Pons (tissue), 1 donor: Measurements from ENCODE around the gene SEMA3G.

Experiments
- DNase-seq: peaks from one replicate; pipeline ENCODE4 v3.0.0-alpha.2; 2016; ENCODE audit warnings: low spot score

Gene SEMA3G

DNA sequence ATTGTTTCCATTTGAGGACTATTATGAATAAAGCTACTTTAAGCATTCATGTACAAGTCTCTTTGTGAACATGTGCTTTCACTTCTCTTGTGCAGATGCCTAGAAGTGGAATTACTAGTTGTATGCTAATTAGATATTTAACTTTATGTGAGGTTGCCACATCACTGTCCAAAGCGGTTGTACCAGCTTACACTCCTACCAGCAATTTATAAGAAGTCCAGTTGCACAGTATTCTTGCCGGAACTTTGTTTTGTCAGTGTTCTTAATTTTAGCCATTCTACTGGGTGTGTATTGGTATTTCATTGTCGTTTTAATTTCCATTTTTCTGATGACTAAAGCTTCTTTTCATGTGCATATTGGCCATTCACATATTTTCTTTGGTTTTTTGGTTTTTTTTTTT is 29.1 kb downstream of the SEMA3G start:
- no peak for DNase-seq

DNA sequence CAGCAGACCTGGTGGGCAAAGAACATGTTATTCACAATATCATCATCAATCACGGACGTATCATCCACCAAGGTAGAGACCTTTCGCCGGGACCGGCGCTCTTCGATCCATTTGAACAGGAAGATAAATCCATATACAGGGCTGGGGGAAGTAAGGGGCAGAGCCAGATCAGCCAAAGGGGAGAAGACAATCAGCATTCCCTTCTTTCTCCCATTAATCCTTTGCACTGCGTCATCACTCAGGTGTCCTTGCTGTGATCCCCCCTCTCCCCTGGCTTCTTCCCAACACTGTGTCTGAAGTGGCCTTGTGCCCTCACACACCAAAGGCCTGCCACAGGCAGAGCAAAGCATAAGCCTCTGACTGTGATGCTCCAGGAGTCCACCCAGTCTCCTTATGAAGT is 36.4 kb downstream of the SEMA3G start:
- DNase-seq = no peak

DNA sequence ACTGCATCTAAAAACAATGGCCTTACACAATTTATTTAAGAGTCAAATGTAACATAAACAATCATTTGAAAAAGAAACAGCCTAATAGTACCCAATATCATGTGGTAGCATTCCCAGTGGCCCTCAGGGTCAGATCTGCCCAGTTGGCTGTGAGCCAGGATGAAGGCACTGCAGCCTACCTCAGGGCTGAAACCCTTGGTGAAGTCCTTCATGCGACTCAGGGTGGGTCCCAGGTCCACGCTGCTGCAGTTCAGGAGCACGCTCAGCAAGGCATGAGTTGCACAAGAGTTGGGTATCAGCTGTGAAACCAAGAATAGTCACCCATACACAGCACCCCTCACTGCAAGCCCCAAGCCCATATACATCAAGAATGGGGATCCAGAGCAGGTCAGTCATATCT is 37.1 kb downstream of the SEMA3G start:
- no peak for DNase-seq

DNA sequence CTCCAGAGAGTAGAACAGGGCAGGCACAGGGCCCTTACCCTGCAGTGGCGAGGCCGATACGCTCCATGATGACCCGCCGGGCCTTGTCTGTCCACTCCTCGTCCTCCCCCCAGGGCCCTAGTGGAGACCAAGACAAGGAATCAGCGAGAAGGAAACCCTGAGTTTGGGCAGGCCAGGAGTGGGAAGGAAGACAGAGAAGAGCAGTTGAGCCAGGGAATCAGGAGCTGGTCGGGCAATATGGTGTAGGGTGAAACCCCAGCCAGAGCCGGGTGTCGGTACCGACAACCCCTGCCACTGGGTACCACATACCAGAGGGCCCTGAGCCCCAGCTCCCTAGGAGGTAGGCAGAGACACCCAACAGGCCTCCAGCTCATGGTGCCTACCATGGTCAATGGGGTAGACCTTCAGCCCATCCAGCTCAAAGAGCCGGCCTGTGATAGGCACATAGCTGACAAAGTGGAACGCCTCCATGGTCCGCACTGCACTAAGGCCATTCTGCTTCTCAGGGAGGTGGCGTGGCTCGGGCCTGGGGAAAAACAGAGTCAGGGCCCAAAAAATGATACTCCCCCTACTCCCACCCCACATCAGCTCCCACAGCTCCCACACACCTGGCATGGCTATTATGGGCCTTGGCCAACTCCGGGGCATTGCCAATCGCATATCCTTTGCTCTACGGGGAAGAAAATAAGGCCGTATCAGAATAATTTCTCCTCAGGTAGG is 38.0 kb downstream of the SEMA3G start:
- no peak for DNase-seq

DNA sequence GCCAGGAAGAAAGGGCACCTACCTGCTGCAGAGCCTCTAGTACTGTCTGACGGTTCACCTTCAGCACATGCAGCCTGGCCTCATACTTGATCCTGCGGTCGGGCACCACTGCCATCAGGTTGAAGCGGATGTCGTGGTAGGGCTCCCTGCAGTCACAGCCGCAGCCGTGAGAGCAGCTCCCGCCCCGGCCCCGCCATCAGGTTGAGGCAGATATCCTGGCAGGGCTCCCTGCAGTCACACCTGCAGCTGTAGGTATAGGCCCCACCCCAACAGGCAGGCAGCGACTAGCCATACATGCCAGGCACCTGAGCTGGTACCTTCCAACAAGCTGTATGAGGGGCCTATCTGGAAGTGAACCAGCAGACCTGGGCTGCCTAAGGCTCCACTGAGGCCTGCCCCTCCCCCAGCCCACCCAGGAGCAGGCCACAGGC is 38.7 kb downstream of the SEMA3G start:
- DNase-seq = no peak

DNA sequence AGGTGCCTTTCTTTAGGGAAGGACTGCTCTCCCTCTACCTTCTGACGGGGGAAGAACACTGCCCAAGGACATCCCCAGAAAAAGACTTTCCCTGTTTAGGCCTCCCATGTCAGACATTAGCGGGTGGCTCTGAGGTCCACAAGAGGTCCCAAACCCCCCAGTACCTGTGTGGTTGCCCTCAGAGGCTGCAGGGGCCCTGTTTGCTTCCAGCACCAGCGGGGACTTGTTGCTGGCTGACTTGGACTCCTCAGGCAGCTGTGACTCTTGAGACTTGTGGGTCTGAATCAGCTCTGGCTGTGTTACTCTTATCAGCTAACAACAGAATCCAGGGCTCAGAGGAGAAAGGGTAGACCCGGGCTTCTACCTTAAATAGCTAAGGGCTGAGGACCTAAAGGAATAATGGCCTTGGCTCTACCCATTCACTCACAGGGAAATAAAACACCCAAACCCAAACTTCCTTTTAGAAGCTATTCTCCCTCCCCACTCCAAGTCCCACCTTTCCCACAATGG is 39.2 kb downstream of the SEMA3G start:
- DNase-seq = no peak

DNA sequence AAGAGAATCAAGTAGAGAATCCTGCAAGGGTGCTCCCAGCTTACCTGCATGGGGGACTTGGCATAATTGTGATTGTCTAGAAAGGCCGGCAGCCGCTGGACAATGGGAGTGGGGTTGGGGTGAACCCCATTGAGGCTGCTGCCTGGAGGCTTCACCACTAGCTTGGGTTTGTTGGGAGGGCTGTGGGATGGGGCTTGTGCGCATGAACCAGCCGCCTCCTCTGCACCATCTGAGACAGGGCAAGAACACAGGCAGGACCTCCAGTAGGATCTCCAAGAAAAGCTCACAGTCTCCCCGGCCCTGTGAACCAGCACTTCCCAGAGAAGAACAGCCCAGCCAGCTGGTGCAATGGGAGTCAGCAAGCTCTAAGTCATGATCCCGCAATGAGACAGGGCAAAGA is 39.8 kb downstream of the SEMA3G start:
- DNase-seq = no peak

DNA sequence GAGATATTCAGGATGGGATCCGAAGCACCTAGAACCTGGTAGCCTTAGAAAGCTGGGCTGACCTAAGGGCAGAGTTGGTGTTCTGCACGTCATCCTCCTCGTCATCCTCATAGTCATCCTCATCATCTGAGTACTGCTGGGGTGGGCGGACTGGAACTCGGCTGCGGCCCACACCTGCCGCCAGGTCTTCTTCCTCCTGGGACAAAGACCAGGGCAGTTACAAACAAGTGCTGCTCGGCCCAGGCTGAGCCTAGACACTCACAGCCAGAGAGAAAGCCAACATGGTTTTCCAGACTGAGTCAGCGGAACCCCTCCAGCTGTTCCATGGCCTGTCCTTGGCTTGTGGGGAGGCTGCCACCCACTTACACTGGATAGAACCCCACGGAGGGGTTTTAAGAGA is 40.5 kb downstream of the SEMA3G start:
- no peak for DNase-seq

DNA sequence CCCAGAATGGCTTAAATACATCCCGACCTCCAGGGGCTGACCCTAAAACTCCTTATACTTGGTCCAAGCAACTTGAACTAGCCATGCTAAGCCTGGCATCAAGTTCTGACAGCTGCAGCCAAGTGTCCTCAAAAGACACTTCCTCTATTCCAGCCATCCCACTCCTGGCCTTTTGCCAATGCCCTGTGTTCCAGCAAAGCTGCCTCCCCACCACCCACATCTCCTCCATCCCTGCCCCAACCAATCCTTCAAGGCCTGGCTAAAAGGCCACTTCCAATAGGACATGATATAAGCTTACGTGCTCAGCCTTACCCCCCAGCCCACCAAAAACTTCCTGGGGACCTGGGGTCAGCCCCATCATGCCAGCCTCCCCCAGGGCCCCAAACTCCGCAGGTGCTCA is 40.9 kb downstream of the SEMA3G start:
- no peak for DNase-seq

DNA sequence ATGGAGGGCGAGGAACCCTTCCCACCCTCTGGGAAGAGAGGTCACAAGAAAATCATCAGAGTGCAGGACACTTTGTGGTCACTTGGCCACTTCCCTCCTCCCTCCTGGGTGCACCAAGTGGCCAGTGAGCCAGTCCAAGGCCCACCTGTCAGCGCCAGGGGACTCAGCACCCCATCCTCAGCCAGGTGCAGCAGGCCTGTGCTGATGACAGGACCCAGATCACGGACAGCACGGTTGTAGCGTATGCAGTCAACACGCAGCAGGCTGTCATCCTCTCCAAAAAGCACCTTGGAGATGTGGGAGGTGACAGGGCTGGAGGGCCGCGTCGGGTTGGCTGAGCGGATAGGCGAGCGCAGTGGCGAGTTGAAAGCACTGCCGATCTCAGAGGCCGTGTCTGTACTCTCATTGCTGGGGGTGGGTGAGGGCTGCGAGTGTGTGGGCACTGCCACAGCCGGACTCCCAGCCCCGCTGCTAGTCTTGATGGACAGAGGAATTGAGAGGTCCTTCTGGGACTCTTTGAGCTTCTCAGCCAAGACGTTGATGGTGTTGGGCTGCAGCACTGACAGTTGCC is 41.5 kb downstream of the SEMA3G start:
- DNase-seq = no peak

DNA sequence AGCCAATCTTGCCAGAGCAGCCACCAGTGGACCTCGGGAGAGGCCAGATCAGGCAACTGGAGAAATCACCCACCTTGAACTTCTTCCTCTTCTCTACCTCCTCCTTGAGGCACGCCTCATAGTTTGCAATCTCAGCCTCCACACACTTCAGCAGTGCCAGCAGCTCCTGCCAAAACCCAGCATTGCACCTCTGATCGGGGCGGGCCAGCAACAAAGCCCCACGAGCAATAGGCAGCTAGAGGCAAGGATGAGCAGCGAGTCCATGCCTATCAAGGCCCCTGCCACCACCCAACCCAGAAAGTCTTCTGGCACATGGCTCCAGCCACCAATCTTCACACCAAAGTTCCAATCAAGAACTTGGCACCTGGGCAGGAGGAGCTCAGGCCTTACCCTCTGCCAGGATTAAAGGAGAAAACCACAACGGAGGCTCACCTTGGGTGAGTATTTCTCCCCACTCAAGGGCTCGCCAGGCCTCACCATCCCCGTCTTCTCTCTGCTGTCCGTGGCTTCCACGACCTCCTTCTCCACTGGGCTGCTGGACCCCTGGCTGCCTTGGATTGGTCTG is 42.1 kb downstream of the SEMA3G start:
- no peak for DNase-seq

DNA sequence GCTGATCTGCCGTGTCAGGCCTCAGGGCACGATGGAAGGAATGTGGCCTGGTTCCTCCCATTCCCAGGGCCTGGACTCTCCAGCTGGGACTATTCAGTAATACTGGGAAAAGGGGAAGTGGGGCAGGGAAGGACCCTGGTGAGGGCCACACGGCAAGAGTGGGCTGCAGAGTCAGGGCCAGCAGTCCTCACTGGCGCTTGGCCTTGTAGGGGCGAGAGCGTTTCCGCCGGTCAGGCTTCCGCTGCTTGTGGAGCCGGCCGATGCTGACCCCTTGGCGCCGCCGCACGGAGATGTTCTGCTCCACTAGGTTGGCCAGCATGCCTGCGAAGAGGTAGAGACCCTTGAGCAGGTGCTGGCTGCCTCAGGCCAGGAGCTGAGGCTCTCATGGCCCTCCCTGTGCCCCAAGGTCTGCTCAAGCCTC is 42.8 kb downstream of the SEMA3G start:
- DNase-seq = no peak

DNA sequence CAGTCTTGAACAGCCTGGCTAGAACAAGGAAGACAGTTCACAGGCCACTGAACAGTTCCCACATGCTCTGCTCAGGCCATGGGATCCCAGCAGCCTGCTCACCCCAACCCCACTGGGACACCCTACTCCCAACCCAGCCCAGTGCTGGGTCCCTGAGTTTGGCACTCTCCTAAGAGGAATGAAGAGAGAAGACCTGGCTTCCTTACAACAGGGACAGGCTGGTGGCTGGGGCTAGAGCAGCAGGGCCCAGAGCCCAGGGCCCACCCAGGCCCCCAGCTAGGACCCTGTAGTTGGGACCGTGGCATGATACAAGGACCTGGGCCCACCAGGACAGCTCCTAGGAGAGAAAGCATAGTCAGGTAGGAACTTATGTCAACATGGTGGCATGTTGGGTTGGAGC is 43.4 kb downstream of the SEMA3G start:
- DNase-seq = no peak

DNA sequence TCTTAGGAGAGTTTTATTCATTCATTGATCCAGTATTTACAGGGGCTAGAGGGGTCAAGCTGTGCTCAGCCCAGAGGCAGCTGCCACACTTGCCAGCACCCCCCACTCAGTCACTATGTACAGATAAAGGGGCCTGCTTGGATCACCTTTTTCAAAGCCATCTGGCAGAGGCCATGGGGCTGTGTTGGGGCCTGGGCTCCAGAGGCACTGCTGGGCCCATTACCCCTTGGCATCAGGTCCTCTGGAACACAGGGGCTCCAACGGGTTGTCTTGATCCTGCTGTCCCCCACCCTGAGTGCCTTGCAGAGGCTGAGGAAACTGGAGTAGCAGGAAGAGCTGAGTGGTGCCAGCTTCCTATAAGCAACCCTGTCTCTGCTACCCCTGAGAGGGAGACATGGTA is 43.9 kb downstream of the SEMA3G start:
- no peak for DNase-seq

DNA sequence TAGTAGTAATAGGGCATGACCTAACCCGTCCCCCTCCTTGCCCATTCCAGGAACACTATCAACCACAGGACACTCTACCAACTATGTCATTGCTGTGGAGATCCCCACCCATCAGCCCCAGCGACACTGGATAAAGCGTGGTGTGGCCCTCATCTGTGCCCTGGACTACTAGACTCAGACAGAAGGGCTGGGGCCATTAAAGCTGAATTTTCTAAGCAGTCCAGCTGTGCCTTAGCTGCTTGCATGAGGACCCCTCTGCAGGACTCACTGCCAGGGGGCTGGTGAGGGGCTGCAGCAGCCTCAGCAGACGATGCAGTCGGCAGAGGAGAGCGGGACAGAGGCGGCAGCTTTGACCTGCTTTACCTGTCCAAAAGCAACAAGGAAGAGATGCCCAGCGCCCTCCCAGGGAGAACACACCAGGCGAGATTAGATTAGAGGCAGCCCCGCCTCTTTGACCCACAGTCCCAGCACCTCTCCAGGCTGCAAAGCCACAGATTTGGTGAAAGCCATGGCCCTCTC is 44.6 kb downstream of the SEMA3G start:
- DNase-seq = no peak

DNA sequence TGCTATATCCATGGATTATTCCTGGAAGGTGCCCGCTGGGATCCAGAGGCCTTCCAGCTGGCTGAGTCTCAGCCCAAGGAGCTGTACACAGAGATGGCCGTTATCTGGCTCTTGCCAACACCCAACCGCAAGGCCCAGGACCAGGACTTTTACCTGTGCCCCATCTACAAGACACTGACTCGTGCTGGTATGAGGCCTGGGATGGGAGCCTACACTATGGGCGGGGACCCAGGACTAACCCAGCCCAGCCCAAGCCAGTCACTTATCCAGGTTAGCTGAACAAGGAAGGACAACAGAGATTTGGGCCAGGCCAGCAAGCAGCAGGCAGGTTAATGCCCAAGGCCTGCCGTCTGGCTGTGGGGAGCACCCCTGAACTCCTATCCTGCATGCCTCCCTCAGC is 45.3 kb downstream of the SEMA3G start:
- no peak for DNase-seq

DNA sequence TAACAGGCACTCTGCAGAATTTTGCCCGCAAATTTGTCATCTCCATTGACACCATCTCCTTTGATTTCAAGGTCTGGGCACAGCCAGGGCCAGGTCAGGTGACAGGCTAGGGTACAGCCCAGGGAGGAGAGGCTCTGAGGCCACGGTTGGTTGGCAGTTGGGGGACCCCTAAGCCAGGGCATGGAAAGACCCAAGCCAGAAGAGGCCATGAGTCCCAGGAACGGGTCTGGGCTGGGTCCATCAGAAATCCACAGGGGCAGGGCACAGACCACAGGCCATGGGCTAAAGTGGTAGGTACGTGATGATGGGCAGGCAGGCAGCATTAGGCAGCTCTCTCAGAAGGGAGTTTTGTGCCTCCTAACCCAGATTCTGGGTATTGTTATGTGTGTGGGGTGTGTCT is 45.8 kb downstream of the SEMA3G start:
- no peak for DNase-seq

DNA sequence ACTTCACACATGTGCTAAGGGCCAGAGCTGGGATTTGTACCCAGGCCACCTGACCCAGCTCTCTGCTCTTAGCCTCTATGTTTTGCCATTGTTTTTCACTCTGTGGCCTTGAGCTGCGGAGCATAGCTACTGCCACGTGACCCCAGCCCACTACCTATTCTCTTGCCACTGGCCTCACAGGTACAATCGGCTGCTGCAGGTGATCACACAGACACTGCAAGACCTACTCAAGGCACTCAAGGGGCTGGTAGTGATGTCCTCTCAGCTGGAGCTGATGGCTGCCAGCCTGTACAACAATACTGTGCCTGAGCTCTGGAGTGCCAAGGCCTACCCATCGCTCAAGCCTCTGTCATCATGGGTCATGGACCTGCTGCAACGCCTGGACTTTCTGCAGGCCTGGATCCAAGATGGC is 46.2 kb downstream of the SEMA3G start:
- no peak for DNase-seq

DNA sequence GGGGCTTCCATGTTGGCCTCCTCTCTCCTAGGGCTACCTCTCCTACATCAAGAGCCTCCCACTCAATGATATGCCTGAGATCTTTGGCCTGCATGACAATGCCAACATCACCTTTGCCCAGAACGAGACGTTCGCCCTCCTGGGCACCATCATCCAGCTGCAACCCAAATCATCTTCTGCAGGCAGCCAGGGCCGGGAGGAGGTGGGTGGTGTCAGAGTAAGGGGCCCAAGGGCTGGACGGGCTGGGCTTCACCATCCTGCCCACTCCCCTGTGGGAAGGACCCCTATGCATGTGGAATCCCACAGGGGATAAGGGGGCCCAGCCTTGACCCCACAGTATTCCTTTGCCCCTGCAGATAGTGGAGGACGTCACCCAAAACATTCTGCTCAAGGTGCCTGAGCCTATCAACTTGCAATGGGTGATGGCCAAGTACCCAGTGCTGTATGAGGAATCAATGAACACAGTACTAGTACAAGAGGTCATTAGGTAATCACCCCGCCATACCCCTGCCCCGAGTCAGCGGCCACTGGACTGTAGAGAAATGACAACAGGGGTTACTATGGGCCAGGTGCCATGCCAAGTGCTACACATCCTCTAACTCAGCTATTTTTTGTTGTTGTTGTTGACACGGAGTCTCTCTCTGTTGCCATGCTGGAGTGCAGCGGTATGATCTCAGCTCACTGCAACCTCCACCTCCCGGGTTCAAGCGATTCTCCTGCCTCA is 47.1 kb downstream of the SEMA3G start:
- no peak for DNase-seq

DNA sequence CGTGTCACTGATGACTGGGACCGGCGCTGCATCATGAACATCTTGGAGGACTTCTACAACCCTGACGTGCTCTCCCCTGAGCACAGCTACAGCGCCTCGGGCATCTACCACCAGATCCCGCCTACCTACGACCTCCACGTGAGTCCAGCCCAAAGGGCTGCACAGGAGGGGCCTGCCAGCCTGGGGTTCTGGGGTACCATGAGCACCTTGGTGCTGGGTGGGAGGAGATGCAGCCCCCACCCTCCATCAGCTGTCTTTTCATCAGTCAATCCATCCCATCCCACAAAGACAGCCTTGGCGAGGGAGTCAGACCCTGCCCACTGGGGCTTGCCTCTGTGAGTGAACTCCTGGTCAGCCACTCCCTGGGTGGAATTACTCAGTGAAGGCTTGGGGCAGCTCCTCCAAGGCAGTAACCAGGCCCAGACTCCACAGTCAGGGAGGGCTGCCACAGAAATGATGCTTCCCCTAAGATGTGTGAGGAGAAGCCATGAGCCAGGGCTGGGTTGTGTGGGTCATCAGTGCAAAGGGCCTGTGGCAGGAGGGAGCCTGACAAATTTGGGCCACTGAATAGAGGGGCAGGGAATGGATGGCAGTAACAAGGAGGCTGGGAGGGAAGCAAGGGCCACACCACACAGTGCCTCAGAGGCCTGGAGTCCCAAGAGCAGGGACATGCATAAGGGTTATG is 47.9 kb downstream of the SEMA3G start:
- no peak for DNase-seq

DNA sequence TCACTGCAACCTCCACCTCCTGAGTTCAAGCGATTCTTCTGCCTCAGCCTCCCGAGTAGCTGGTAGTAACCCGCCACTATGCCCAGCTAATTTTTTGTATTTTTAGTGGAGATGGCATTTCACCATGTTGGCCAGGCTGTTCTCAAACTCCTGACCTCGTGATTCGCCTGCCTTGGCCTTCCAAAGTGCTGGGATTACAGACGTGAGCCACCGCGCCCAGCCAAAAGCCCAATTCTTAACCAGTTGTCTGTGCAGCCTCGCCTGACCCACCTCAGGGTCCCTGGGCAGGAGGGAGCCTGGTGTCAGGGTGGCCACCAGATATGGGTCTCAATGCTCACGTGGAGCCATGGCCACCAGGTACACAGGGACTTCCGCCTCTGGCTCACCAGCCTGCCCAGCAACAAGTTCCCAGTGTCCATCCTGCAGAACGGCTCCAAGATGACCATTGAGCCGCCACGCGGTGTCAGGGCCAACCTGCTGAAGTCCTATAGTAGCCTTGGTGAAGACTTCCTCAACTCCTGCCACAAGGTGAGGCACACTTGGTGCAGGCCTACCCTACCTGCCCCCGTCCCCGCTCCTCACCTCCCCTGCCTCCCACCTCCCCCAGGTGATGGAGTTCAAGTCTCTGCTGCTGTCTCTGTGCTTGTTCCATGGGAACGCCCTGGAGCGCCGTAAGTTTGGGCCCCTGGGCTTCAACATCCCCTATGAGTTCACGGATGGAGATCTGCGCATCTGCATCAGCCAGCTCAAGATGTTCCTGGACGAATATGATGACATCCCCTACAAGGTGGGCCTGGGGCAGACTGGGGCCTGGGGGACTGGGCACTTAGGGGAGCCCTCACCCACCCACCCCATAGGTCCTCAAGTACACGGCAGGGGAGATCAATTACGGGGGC is 48.6 kb downstream of the SEMA3G start:
- no peak for DNase-seq
